GM18909 (cell line): ENCODE measurements around the gene ARMH4.

Experiments
- ATAC-seq: cut with Tn5 transposase; IDR thresholded peaks from one replicate; pipeline ENCODE4 v1.9.1; 2021; ENCODE audit warnings: mild to moderate bottlenecking; ENCODE audit not compliant: unreplicated experiment, poor library complexity

The ARMH4 gene

GRCh38 chr14:58152014-58152857 is at the start of gene ARMH4:
Gene ARMH4 (minus strand): TSS chr14:58152213. CDS start chr14:58139358, 12,855 bp downstream.
- peak; percentile 97 for ATAC-seq

GRCh38 chr14:58200846-58201245 is 48.8 kb upstream of the ARMH4 start:
- ATAC-seq = no peak

- ATAC-seq = peak; percentile 12
These were observed 48.4 kb upstream of the ARMH4 start for GRCh38 chr14:58200480-58200841.

- ATAC-seq = peak; percentile 95
These were observed 47.9 kb upstream of the ARMH4 start, which contains the start of gene ACTR10 for GRCh38 chr14:58199726-58200479. Gene ACTR10 (plus strand): TSS chr14:58200149. CDS start chr14:58200218, 69 bp downstream.

- no peak for ATAC-seq
These were observed 46.1 kb upstream of the ARMH4 start for GRCh38 chr14:58198086-58198485.

- ATAC-seq = no peak
These were observed 44.2 kb upstream of the ARMH4 start for GRCh38 chr14:58196198-58196597.

- ATAC-seq = no peak
These were observed 41.5 kb upstream of the ARMH4 start for GRCh38 chr14:58193542-58193941.

GRCh38 chr14:58191763-58192601 is 40.0 kb upstream of the ARMH4 start:
- ATAC-seq = no peak

- no peak for ATAC-seq
These were observed 37.2 kb upstream of the ARMH4 start for GRCh38 chr14:58189176-58189575.

GRCh38 chr14:58177125-58177524 is 25.1 kb upstream of the ARMH4 start:
- no peak for ATAC-seq

- peak; percentile 87 for ATAC-seq
These were observed 19.1 kb upstream of the ARMH4 start for GRCh38 chr14:58171090-58171489.

GRCh38 chr14:58167891-58168290 is 15.9 kb upstream of the ARMH4 start:
- ATAC-seq = no peak

GRCh38 chr14:58167057-58167456 is 15.0 kb upstream of the ARMH4 start:
- no peak for ATAC-seq

- peak; percentile 79 for ATAC-seq
These were observed 14.3 kb upstream of the ARMH4 start for GRCh38 chr14:58166005-58166983.

- ATAC-seq = no peak
These were observed 8.5 kb upstream of the ARMH4 start for GRCh38 chr14:58160561-58160960.

GRCh38 chr14:58151133-58152013 is 640 bp downstream of the ARMH4 start:
- peak; percentile 32 for ATAC-seq

GRCh38 chr14:58150243-58150805 is 1.7 kb downstream of the ARMH4 start:
- no peak for ATAC-seq

GRCh38 chr14:58149196-58149595 is 2.8 kb downstream of the ARMH4 start:
- ATAC-seq = no peak
